ENCODE measurements around the gene APC. TPM values are rescaled to one million over a fixed set of nuclear protein-coding genes. Genes with fewer than 3 reads are reported as not detected.

APC gene
- total RNA-seq, 1 experiment from 2014 or later, result 24.0 TPM

DNA sequence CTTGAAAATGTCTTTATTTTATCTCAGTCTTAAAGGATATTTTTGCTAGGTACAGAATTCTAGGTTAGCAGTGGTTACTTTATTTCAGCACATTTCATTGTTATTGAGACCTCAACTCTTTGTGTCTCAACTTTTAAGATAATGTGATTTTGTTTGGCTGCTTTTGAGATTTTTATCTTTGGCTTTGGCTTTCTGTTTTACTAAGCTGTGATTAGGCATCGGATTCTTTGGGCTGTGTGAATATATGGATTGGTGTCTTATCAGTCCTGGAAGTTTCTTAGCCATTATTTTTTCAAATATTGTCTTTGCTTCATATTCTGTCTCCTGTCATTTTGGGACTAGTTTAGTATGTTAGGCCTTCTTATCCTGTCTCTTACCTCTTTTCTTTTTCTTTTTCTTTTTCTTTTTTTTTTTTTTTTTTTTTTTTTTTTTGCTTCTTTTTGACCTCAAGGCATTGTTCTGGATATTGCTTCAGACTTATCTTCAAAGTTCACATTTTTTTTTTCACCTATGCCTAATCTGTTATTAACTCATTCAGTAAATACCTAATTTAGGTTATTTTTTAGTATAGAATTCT is 20.1 kb upstream of the APC start (continued):
- TF ChIP-seq, protein P1, sequence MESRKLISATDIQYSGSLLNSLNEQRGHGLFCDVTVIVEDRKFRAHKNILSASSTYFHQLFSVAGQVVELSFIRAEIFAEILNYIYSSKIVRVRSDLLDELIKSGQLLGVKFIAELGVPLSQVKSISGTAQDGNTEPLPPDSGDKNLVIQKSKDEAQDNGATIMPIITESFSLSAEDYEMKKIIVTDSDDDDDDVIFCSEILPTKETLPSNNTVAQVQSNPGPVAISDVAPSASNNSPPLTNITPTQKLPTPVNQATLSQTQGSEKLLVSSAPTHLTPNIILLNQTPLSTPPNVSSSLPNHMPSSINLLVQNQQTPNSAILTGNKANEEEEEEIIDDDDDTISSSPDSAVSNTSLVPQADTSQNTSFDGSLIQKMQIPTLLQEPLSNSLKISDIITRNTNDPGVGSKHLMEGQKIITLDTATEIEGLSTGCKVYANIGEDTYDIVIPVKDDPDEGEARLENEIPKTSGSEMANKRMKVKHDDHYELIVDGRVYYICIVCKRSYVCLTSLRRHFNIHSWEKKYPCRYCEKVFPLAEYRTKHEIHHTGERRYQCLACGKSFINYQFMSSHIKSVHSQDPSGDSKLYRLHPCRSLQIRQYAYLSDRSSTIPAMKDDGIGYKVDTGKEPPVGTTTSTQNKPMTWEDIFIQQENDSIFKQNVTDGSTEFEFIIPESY (IDR thresholded peaks at IDR 0.05; ENCODE audit: extremely low read depth, insufficient replicate concordance, low read length), result no peak
- TF ChIP-seq ZFX (IDR thresholded peaks at IDR 0.05), result no peak
- TF ChIP-seq TCF7L2 (IDR thresholded peaks at IDR 0.05; ENCODE audit: borderline replicate concordance, extremely low read depth, insufficient read depth, insufficient read length), result no peak
- TF ChIP-seq SIN3A (IDR thresholded peaks at IDR 0.05; ENCODE audit: low read depth), result no peak
- no peak for TF ChIP-seq EGR1 (IDR thresholded peaks at IDR 0.05; ENCODE audit: low read depth)
- no peak for TF ChIP-seq SRF (IDR thresholded peaks at IDR 0.05; ENCODE audit: low read depth)
- TF ChIP-seq, protein P2, sequence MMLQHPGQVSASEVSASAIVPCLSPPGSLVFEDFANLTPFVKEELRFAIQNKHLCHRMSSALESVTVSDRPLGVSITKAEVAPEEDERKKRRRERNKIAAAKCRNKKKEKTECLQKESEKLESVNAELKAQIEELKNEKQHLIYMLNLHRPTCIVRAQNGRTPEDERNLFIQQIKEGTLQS (IDR thresholded peaks at IDR 0.05), result no peak
- no peak for TF ChIP-seq SP1 (IDR thresholded peaks at IDR 0.05; ENCODE audit: low read depth)
- no peak for TF ChIP-seq ZNF274 (IDR thresholded peaks at IDR 0.05; ENCODE audit: low read depth, low read length)
- TF ChIP-seq EZH2phosphoT487 (IDR thresholded peaks at IDR 0.05; ENCODE audit: borderline replicate concordance), result no peak
- no peak for TF ChIP-seq CEBPB (IDR thresholded peaks at IDR 0.05; ENCODE audit: low read depth)
- no peak for TF ChIP-seq EZH2 (IDR thresholded peaks at IDR 0.05)

DNA sequence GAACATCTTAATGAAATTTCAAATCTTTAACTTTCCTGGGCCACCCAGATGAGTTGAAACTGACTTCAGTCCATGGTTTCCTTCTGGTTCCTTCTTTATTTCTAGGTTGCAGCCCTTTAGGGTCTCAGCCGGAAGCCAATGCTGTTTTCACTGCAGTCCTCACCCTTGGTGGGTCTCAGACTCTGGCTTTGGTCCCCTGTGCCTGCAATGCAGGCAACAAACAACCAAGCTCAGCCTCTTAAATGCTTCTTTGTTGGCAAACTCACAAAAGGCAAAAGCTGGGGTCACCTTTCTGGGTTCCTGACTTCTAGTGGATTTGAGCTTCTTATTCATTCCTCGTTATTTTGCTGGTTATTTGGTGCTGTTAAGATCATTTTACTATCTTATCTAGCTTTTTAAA is 19.3 kb upstream of the APC start:
- Histone ChIP-seq H4K20me1 (ENCODE audit: insufficient read depth) (no peaks in the 10 kb centered on the region; the same call in 1 of the 2 replicates), H3K27ac (ENCODE audit: low read depth, low read length) (no peak overlapping the region), H3K9ac (ENCODE audit: low read length) (no peak overlapping the region), H3K27me3 (ENCODE audit: insufficient read depth, low read length) (no peaks in the 10 kb centered on the region), H2AFZ (ENCODE audit: low read depth, low read length, poor library complexity, severe bottlenecking) (no peak overlapping the region), H3K79me2 (ENCODE audit: insufficient read depth, low read length) (peaks cover 43% of the 10 kb centered on the region), H3K4me2 (ENCODE audit: low read length) (no peak overlapping the region), H3K9me2 (ENCODE audit: insufficient read depth) (no peaks in the 10 kb centered on the region), H3K4me1 (ENCODE audit: control insufficient read depth in 1 of 2, insufficient read depth in 2 of 2, low read length in 2 of 2) (peaks cover 0 to 5% of the 10 kb centered on the region in 2 experiments; a peak in 1 of 4 replicates), H3K4me3 (replicated peaks in 1 of 2; ENCODE audit: low read depth in 1 of 2, low read length in 2 of 2) (no peak overlapping the region), H3K36me3 (ENCODE audit: control insufficient read depth in 1 of 2, insufficient read depth in 2 of 2, low read length in 2 of 2) (no peaks in the 10 kb centered on the region), H3K9me3 (ENCODE audit: control insufficient read depth in 1 of 2, insufficient read depth in 1 of 2, low read depth in 1 of 2, low read length in 2 of 2) (no peaks in the 10 kb centered on the region)
- no peak for DNase-seq (ENCODE audit: low read depth, low spot score)
- ChIA-PET CTCF (no interaction called here), RAD21 (ENCODE audit: low non-redundant PET in 1 of 2, low total read pairs in 2 of 2, uncharacterized antibody in 2 of 2, unreplicated experiment in 2 of 2) (no interaction called here), POLR2A (no interaction called here)
- BruUV-seq (replicated peaks), result no TSS peak
- intact Hi-C loops (cut with micrococcal nuclease), result no loop called here
- ATAC-seq, result no peak
- TF ChIP-seq, protein P2 (IDR thresholded peaks at IDR 0.05), result no peak
- no peak for TF ChIP-seq EZH2phosphoT487 (IDR thresholded peaks at IDR 0.05; ENCODE audit: borderline replicate concordance)
- TF ChIP-seq SP1 (IDR thresholded peaks at IDR 0.05; ENCODE audit: low read depth), result no peak
- TF ChIP-seq, protein P3, sequence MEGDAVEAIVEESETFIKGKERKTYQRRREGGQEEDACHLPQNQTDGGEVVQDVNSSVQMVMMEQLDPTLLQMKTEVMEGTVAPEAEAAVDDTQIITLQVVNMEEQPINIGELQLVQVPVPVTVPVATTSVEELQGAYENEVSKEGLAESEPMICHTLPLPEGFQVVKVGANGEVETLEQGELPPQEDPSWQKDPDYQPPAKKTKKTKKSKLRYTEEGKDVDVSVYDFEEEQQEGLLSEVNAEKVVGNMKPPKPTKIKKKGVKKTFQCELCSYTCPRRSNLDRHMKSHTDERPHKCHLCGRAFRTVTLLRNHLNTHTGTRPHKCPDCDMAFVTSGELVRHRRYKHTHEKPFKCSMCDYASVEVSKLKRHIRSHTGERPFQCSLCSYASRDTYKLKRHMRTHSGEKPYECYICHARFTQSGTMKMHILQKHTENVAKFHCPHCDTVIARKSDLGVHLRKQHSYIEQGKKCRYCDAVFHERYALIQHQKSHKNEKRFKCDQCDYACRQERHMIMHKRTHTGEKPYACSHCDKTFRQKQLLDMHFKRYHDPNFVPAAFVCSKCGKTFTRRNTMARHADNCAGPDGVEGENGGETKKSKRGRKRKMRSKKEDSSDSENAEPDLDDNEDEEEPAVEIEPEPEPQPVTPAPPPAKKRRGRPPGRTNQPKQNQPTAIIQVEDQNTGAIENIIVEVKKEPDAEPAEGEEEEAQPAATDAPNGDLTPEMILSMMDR (IDR thresholded peaks at IDR 0.05 in 2 of 3, conservative IDR thresholded peaks at IDR 0.05 in 1 of 3; ENCODE audit: borderline replicate concordance in 1 of 3, insufficient read depth in 1 of 3, low read depth in 2 of 3, low read length in 2 of 3), result no peak
- TF ChIP-seq, protein P4, sequence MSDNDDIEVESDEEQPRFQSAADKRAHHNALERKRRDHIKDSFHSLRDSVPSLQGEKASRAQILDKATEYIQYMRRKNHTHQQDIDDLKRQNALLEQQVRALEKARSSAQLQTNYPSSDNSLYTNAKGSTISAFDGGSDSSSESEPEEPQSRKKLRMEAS (IDR thresholded peaks at IDR 0.05), result no peak
- no peak for TF ChIP-seq ELF1 (IDR thresholded peaks at IDR 0.05; ENCODE audit: borderline replicate concordance, low read depth)
- no peak for TF ChIP-seq EZH2 (IDR thresholded peaks at IDR 0.05)
- TF ChIP-seq POLR2AphosphoS5 (IDR thresholded peaks at IDR 0.05; ENCODE audit: low read depth, low read length), result no peak
- TF ChIP-seq, protein P5, sequence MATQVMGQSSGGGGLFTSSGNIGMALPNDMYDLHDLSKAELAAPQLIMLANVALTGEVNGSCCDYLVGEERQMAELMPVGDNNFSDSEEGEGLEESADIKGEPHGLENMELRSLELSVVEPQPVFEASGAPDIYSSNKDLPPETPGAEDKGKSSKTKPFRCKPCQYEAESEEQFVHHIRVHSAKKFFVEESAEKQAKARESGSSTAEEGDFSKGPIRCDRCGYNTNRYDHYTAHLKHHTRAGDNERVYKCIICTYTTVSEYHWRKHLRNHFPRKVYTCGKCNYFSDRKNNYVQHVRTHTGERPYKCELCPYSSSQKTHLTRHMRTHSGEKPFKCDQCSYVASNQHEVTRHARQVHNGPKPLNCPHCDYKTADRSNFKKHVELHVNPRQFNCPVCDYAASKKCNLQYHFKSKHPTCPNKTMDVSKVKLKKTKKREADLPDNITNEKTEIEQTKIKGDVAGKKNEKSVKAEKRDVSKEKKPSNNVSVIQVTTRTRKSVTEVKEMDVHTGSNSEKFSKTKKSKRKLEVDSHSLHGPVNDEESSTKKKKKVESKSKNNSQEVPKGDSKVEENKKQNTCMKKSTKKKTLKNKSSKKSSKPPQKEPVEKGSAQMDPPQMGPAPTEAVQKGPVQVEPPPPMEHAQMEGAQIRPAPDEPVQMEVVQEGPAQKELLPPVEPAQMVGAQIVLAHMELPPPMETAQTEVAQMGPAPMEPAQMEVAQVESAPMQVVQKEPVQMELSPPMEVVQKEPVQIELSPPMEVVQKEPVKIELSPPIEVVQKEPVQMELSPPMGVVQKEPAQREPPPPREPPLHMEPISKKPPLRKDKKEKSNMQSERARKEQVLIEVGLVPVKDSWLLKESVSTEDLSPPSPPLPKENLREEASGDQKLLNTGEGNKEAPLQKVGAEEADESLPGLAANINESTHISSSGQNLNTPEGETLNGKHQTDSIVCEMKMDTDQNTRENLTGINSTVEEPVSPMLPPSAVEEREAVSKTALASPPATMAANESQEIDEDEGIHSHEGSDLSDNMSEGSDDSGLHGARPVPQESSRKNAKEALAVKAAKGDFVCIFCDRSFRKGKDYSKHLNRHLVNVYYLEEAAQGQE (IDR thresholded peaks at IDR 0.05; ENCODE audit: low read depth), result no peak
